G401.6 (cell line): ENCODE data around the gene HK3.

ENCODE experiments used
- FAIRE-seq: peaks from 2 replicates; lab custom pipeline; 2012; peaks lifted over from hg19 to GRCh38; lab: Jason Lieb, UNC

Gene HK3, protein sequence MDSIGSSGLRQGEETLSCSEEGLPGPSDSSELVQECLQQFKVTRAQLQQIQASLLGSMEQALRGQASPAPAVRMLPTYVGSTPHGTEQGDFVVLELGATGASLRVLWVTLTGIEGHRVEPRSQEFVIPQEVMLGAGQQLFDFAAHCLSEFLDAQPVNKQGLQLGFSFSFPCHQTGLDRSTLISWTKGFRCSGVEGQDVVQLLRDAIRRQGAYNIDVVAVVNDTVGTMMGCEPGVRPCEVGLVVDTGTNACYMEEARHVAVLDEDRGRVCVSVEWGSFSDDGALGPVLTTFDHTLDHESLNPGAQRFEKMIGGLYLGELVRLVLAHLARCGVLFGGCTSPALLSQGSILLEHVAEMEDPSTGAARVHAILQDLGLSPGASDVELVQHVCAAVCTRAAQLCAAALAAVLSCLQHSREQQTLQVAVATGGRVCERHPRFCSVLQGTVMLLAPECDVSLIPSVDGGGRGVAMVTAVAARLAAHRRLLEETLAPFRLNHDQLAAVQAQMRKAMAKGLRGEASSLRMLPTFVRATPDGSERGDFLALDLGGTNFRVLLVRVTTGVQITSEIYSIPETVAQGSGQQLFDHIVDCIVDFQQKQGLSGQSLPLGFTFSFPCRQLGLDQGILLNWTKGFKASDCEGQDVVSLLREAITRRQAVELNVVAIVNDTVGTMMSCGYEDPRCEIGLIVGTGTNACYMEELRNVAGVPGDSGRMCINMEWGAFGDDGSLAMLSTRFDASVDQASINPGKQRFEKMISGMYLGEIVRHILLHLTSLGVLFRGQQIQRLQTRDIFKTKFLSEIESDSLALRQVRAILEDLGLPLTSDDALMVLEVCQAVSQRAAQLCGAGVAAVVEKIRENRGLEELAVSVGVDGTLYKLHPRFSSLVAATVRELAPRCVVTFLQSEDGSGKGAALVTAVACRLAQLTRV

DNA sequence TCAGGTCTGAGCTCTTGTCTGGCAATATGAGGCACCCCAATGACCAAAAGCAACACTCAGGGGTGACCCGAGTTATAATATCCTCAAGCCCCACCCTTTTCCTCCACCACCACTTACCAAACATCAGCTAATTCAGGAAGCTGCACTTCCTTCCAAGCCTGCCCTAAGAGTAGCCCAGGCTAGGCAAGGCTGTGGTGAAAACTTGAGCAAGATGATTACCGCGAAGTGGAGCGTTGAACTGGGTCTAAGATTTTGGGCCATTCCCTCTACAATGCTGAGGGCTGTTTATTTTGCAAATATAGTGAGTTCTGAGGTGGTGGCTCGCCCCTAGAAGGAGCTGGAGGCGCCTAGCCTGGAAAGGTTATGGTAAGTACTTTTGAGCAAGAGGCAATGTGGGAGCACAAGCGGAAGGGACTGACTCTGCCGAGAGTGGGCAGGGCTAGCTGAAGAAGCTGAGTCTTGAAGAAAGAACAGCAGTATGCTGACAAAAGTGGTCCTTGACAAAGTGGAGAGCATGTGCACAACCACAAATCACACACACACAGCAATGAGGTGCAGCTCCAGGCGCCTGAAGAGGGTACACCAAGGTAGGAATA is at the start of gene HK3:
Gene HK3, minus strand, starts transcription at position 51 of the 596 bp plus-strand sequence. CDS start 3,187 bp downstream, outside the sequence.
- no peak for FAIRE-seq

DNA sequence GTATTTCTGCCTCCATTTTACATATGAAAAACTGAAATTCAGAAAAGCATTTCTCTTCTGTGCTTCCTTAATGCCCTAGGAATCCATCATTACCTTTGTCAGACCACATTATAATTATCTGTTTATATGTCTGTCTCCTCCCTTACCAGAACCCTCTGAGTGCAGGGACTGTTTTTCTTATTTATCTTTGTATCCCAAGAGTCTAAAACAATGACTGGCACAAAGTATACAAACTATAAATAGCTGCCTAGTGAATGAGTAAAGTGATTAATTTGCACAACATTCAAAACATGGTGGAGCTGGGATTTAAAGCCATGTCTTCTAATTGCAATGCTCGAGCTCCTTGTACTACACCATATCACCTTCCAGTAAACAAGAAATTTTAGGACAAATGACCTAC is 49.3 kb upstream of the HK3 start:
- FAIRE-seq, result no peak

DNA sequence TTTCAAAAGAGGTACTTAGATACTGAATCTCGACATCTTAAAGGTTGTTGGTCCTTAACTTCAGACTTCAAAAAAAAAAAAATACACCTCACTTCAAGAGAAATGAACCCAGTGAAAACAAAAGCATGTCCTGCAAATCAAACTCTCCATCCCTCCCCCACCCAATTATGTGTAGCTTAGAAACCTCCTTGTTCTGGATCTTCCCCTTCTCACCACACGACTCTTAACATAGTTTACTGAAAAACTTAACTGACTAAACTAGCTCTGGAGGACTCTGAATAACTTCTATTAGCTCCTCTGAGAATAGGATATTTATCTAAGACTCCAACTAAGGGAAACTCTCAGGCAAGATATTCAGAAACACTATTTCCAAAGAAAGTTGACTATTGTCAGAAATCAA is 48.7 kb upstream of the HK3 start:
- no peak for FAIRE-seq

DNA sequence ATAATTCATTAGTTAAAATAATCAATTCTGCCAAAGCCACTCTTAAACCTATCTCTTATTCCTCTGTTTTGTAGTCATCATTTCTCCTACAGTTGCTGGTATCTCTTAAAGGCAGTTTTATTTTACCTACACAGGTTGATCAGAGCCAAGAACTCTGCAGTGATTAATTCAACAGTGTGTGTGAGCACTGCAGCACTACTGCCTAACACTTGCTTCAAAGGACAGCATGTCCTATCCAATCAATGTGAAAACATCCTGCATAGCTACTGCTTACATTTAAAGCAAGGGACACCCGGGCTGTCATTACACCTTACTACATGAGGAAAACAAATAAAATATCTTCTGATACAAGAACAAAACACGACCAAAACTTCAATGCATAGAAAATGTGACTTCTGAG is 45.1 kb upstream of the HK3 start:
- no peak for FAIRE-seq

DNA sequence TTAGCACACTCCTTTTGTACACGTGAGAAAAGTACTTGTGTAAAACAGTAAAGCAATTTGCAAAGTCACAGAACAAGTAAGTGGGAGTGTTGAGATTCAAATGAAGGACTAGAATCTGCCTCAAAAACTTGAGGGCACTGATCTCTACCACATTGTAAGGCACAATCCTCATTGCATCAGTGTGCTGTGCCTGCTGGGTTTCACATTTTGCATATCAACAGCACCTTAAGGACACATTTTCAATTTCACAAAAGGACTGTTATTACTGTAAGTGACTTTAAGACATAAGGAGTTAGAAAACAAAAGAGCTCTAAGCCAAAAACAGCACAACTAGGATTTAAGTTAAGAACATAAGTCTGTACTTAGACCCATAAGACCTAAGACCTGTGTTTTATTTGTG is 44.7 kb upstream of the HK3 start:
- FAIRE-seq, result no peak

DNA sequence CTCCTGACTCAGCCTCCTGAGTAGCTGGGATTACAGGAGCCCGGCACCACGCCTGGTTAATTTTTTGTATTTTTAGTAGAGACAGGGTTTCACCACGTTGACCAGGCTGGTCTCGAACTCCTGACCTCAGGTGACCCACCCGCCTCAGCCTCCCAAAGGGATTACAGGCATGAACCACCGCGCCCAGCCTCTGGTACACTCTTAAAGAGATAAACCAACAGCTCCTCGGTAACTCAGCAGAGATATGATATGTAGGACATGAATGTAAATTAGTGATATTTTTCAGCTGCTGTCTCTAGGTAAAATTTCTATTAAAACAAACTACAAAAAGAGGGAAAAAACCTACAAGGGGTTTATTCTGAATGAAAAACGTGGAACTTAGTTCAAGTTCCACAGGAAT is 42.8 kb upstream of the HK3 start:
- no peak for FAIRE-seq

DNA sequence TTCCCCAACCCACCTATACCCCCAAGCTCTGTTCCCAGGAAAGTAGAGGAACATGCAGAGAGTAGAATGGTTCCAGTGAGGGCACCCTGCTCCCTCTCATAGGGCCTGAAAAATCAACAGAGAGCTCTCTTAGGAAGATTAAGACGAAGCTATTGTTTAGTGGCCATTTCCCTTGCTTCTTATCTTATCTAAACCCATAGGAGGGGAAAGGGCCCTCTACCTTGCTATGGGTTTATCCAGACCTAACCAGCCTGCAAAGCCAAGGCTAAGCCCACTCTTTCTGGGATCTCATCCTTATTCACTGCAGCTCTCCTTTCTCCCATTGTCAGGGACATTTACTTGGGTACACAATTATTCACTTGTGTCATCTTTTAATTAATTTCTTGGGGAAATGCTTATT is 39.3 kb upstream of the HK3 start:
- FAIRE-seq, result no peak

DNA sequence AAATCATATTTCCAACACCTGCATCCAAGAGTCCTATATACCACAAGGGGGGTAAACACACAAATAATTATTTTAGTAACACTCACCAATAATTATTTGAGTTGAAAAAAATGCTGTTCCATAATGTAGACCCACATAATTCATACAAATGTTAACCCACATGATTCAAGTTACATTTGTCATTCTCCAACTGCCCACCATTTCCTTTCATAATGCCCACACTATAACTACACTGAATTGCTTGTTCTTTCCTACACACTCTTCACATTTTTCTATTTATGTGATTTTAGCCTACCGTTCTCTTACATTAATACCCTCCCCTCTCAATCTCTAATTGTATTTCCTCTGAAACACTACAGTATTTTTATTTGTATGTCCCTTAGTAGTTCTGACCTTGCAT is 35.9 kb upstream of the HK3 start:
- FAIRE-seq, result no peak

DNA sequence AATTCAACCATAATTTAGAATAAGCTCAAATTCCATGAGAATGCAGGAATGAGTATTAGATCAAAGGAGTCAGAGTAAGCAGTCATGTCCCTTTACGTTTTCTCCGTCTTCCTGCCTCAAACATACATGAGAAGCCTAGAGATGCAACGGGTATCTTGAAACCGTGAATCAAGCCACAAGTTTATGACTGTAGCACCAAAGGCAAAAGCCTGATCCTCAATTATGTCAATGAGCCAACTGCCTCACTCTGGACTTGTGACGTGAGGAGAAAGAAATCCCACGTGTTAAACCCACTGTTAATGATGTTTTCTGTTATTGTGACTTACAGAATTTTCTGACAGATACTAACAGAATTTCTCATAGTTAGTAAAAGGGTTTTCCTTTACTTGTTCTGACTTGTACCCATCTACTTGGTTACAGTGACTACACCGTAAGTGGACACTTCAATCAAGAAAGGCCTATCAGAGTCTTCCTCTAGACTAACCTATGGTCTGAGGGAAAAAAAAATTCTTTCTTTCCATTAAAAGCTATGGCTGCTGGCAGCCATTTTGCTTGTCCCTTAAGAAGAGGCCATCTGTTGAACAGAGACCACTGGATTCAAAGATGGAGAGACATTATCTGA is 35.3 kb upstream of the HK3 start:
- FAIRE-seq, result no peak

DNA sequence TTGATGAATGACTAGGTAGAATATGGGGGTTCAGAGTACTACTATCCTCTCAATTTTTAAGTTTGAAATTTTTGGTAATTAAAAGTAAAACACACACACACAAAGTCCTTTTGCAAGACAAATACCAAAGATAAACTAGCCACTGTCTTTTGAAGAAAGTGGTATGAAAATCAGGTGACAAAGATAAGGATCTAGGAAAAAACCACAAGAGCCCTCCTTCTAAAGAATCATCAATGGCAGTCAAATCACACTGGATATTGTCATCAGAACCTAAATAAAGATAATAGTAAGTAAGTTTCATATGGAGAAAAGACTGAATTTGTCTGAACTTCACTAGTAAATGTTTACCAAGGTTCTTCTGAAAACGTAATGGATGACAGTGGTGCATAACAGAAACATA is 30.5 kb upstream of the HK3 start:
- FAIRE-seq, result no peak

DNA sequence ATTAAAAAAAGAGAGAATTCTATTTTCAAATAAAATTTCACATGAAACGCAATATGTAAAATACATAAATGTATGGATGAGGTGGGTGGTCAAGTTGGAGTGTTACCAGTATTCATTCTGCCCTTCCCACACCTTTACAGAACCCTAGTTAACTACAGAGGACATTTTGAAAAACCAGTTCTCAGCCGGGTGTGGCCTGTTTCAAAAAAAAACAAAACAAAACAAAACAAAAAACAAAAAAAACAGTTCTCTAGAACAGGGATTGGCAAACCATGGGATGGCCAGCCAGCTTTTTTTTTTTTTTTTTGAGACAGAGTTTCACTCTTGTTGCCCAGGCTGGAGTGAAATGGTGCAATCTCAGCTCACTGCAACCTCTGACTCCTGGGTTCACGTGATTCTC is 28.4 kb upstream of the HK3 start:
- FAIRE-seq, result no peak

DNA sequence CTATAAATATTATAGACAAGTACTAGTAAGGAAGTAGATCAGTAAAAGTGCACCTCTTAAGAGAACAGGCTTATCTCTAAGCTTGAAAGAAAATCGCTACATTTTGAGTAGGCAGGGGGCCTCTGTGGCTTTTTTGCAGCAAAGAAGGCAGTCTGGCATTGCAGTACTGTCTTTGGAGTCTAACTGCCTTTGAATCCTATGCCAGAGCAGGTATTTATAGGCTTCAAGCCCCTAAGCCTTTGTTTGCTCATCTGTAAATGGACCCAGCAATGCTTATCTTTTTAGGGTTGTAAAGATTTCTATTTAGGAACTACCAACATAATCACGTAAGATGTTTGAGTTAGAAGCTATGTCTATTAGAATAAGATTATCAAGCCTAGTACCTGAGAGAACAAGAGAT is 23.7 kb upstream of the HK3 start:
- no peak for FAIRE-seq

DNA sequence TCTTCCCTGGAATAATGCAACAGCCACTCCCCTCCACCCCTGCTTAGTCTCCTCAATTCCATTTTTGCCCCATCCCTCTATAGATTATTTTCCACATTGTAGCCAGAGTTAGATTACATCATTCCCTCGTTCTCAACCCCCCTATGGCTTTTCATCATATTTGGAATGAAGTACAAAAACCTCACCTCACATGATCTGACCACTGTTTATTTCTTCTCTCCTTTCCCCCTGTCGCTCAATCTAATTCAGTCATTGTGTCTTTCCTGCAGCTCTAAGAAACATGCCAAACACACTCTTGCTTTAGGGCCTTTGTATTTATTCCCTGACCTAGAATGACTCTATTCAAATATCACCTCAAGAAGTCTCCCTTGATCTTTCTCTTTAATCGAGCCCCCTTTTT is 22.6 kb upstream of the HK3 start:
- FAIRE-seq, result no peak

DNA sequence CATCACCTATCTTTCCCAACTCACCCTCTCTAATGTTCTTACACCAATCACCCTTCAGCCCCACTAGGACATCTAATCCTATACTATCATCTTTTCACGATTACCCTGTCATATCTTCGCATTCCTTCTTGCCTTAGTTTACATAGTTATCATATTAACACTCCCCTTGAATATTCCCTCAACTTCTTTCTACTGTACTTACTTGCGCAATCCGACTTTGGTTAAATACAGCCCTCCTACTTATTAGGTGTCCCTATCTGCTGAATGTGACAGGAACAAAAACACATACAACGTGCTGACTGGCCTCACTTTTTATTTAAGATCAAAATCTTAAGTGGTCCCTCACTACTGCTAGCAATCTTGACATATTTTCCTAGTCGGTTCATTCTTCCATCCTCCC is 19.5 kb upstream of the HK3 start:
- no peak for FAIRE-seq

DNA sequence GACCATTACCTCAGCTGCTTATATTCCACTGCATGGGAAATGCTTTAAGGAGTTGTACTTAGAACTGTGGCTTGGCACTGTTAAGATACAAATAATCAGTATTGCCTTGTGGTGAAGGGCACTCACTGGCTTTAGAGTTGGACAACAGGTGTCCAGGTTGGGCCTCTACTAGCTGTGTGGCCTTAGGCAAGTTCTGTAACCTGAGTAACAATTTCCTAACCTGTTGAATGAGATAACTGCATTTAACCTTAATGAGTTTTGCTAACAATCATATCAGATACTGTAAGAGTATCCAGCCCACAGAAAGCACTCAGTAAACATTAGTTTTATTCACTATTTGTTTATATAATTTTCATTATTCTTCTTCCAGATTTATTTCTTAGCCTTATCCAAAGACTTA is 17.2 kb upstream of the HK3 start:
- no peak for FAIRE-seq

DNA sequence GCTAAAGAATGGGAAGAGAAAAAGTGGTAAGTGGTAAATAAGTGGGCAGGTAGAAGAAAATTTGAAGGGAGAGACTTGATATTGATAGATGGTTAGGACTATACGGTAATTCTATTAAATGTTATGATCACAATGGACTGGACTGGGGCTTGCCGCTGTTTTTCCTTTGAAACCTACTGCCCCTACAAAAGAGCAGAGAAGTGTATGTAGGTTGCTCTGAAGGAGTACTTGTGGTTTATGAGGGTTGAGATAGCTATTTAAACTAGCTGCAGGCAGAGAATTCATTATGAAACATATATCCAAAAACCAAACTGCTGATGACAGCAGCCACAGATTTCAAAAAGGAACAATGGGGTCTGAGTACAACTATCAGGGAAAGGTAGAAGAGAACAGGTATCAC is 16.8 kb upstream of the HK3 start:
- no peak for FAIRE-seq

DNA sequence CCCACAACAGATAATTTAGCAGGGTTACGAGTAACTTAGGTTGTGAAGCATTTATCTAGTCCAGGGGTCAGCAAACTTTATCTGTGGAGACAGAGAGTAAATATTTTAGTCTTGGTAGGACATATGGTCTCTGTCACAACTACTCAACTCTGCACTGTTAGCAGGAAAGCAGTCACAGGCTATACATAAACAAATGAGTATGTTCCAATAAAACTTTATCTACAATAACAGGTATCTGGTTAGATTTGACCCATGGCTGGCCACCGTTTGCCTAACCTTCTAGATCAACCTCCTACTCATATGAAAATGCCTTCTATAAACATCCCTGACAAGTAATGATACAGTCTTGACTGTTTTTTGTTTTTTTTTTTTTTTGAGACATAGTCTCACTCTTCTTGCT is 13.0 kb upstream of the HK3 start:
- no peak for FAIRE-seq

DNA sequence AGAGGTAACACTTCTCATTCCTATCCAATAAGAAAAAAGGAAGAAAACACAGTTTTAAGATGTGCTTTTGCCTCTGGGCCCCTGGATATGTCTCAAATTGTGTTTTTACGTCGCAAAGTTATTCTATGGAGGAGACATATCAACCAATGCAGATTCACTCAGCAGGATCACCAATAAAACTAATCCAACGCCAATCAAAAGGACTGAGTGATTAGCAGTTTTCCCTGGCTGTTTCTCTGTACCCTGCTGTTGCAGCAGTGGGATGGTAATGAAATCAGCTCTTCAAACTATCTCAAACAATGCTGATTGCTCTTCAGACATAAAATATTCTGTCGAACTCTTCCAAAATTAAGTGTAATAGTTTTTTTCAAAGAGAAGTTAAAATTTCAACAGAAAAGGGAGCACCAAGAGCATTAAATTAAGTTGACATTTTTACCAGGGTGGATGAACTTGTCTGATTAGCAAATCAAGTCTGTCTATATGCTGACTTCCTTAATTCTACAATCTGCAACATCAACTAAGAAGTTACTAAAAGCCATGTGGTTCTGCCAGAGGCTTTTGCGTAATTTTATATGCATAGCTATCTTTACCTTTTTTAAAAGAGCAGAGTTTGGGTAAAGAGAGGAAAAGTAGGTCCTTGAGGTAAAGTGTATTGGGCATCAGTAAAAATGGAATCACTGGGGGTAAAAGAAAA is 9.7 kb upstream of the HK3 start:
- no peak for FAIRE-seq

DNA sequence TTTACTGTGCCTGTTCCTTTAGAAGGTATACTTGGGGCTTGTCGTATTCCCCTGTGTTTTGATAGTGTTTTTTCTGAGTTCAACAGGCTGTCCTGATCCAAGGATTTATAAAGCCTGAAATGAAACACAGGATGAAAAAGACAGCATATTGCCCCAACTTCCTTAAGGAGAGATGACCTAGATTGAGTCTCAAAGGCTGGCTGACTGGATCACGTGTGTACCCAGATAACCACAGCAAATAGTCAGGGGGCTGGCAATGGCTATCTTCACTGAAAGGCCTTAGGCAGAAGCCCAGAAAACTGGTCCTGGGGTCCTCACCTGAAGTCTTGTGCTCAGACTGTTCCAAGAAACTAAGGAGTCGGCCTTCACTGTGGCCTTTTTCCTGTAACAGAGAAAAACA is 7.7 kb upstream of the HK3 start:
- FAIRE-seq, result no peak

DNA sequence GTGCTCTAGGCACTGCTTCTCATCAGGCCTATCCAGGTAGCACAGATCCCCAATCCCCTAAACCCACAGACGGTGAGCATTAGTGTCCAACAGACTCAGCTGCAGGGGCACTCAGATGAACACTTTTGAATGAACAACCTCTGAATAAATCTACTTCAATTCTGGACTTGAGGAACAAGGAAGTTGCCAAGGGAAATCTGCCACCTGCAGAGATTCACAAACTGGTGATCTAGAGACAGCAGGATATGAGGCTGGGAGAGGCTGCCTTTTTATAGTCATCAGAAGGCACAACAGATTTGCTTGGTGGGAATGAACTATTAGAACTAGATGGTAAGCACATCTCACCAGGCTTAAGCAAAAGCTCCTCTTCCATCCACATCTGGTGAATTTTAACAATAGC is 7.0 kb upstream of the HK3 start:
- FAIRE-seq, result no peak

DNA sequence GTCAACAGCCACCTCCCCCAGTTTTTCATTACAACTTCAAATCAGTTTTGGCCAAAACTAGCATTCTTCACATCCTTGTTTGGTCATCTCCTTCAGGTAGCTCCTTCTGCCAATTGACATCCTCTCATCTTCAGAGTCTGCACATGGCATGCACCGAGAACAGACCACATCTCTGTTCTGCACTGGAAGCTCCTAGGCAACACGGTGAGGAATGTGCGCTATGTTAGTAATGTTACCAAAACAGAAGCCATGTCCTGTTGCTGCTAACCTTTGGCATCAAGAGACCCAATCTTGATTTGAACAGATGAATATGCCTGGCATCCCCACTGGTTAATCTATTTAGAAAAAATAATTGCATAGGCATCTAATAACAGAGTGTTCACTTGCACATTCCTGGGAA is 5.1 kb upstream of the HK3 start:
- no peak for FAIRE-seq
